HCT116 (cell line): ENCODE results near the gene S1PR4. TPM values are rescaled to one million over a fixed set of nuclear protein-coding genes. Genes with fewer than 3 reads are reported as not detected.

ENCODE experiments used
- ATAC-seq: fragments of 200-7000 bp; cut with Tn5 transposase; 2 replicates; pipeline ENCODE4 v1.9.1; 2020; ENCODE audit warnings: mild to moderate bottlenecking, moderate library complexity
- BruUV-seq: library from RNA; stranded (reverse); fragments of 400-500 nt; replicated peaks from 2 replicates; lab custom pipeline; 2021; lab: Mats Ljungman, UMichigan
- CTCF ChIA-PET: fragments of 300-600 bp; sonication (Branson Sonifier 250); formaldehyde crosslinking; loops from one replicate; lab custom pipeline; 2021; ENCODE audit warnings: antibody characterized with exemption; lab: Charles Lee
- POLR2A ChIA-PET: fragments of 300-600, 350-600 bp; sonication (Branson Sonifier 250); formaldehyde crosslinking; loops from one replicate; lab custom pipeline; 2021; ENCODE audit warnings: antibody characterized with exemption; lab: Charles Lee
- RAD21 ChIA-PET, 2 experiments: fragments of 300-600 bp; sonication (Branson Sonifier 250); formaldehyde crosslinking; loops; one replicate each; lab custom pipeline; 2023; ENCODE audit warnings: low total read pairs in 2 of 2; ENCODE audit not compliant: uncharacterized antibody in 2 of 2, unreplicated experiment in 2 of 2, low non-redundant PET in 1 of 2; lab: Charles Lee
- DNase-seq: peaks from one replicate; pipeline ENCODE4 v3.0.0-alpha.2; 2010; ENCODE audit warnings: low read depth, low spot score
- H2AFZ ChIP-seq: fragments of 200-600 bp; shearing (Covaris generic), sonication (generic); 2 replicates; pipeline ENCODE4 v1.6.1; 2017; ENCODE audit warnings: low read depth, mixed run types, mixed read lengths, antibody characterized with exemption, low read length; ENCODE audit not compliant: poor library complexity, severe bottlenecking
- H3K27ac ChIP-seq: 2 replicates; pipeline ENCODE4 v1.5.1; 2012; ENCODE audit warnings: low read depth, low read length
- H3K27me3 ChIP-seq: fragments of 200-600 bp; sonication (generic); 2 replicates; pipeline ENCODE4 v1.6.1; 2016; ENCODE audit warnings: mixed run types, low read length, mixed read lengths; ENCODE audit not compliant: insufficient read depth
- H3K36me3 ChIP-seq, 2 experiments: fragments of 200-500 bp in 1 of 2; fragments of 200-600 bp in 1 of 2; sonication (Bioruptor generic) in 1 of 2; sonication (generic) in 1 of 2; 2 replicates each; pipeline versions ENCODE4 v1.5.1 to v1.6.1; 2014 to 2016; ENCODE audit warnings: low read length in 2 of 2, inconsistent platforms in 1 of 2, mixed read lengths in 1 of 2, mixed run types in 1 of 2; ENCODE audit not compliant: insufficient read depth in 2 of 2, control insufficient read depth in 1 of 2
- H3K4me1 ChIP-seq, 2 experiments: fragments of 200-600 bp in 1 of 2; sonication (generic) in 1 of 2; 2 replicates each; pipeline versions ENCODE4 v1.5.1 to v1.6.1; 2012 to 2017; ENCODE audit warnings: low read length in 2 of 2, inconsistent platforms in 1 of 2, mild to moderate bottlenecking in 1 of 2, mixed read lengths in 1 of 2, mixed run types in 1 of 2, moderate library complexity in 1 of 2; ENCODE audit not compliant: insufficient read depth in 2 of 2, control insufficient read depth in 1 of 2
- H3K4me2 ChIP-seq: fragments of 200-600 bp; sonication (generic); 2 replicates; pipeline ENCODE4 v1.6.1; 2017; ENCODE audit warnings: mixed run types, low read length, mixed read lengths
- H3K4me3 ChIP-seq, 2 experiments: fragments of 200-600 bp in 1 of 2; sonication (generic) in 1 of 2; replicated peaks in 1 of 2; 2 replicates each; pipeline ENCODE4 v1.5.1; 2011 to 2016; ENCODE audit warnings: low read length in 2 of 2, control low read depth in 1 of 2, low read depth in 1 of 2, mild to moderate bottlenecking in 1 of 2, mixed read lengths in 1 of 2, mixed run types in 1 of 2
- H3K79me2 ChIP-seq: fragments of 200-600 bp; sonication (generic); 2 replicates; pipeline ENCODE4 v1.6.1; 2017; ENCODE audit warnings: mild to moderate bottlenecking, mixed run types, low read length, moderate library complexity, mixed read lengths; ENCODE audit not compliant: insufficient read depth
- H3K9ac ChIP-seq: fragments of 200-600 bp; sonication (generic); 2 replicates; pipeline ENCODE4 v1.6.1; 2016; ENCODE audit warnings: low read length, mixed read lengths
- H3K9me2 ChIP-seq: fragments of 200-600 bp; sonication (generic), shearing (Covaris generic); 2 replicates; pipeline ENCODE4 v1.6.1; 2017; ENCODE audit warnings: mixed run types, mild to moderate bottlenecking, moderate library complexity; ENCODE audit not compliant: insufficient read depth
- H3K9me3 ChIP-seq, 2 experiments: fragments of 200-500 bp in 1 of 2; fragments of 200-600 bp in 1 of 2; sonication (Bioruptor generic) in 1 of 2; sonication (generic) in 1 of 2; 2 replicates each; pipeline ENCODE4 v1.6.1; 2014 to 2017; ENCODE audit warnings: low read length in 2 of 2, mixed read lengths in 2 of 2, inconsistent platforms in 1 of 2, low read depth in 1 of 2, mild to moderate bottlenecking in 1 of 2, mixed run types in 1 of 2, moderate library complexity in 1 of 2; ENCODE audit not compliant: control insufficient read depth in 1 of 2, insufficient read depth in 1 of 2
- H4K20me1 ChIP-seq: fragments of 200-600 bp; sonication (generic), shearing (Covaris generic); 2 replicates; pipeline ENCODE4 v1.6.1; 2017; ENCODE audit warnings: mixed run types, mild to moderate bottlenecking, moderate library complexity; ENCODE audit not compliant: insufficient read depth
- ATF3 ChIP-seq: IDR thresholded peaks from 2 replicates; pipeline ENCODE4 v1.6.1; 2012
- CBX3 ChIP-seq: IDR thresholded peaks from 2 replicates; pipeline ENCODE4 v1.6.1; 2012; ENCODE audit warnings: low read depth
- CEBPB ChIP-seq: IDR thresholded peaks from 2 replicates; pipeline ENCODE4 v1.6.1; 2012; ENCODE audit warnings: low read depth
- CTCF ChIP-seq, 3 experiments: fragments of 200-600 bp in 1 of 3; sonication (generic) in 1 of 3; IDR thresholded peaks in 2 of 3; conservative IDR thresholded peaks in 1 of 3; 2 replicates each; pipeline ENCODE4 v1.5.1; 2012 to 2017; ENCODE audit warnings: low read depth in 2 of 3, low read length in 2 of 3, antibody characterized with exemption in 1 of 3, borderline replicate concordance in 1 of 3, control low read depth in 1 of 3, mild to moderate bottlenecking in 1 of 3, mixed read lengths in 1 of 3, mixed run types in 1 of 3, moderate library complexity in 1 of 3; ENCODE audit not compliant: insufficient read depth in 1 of 3
- EGR1 ChIP-seq: IDR thresholded peaks from 2 replicates; pipeline ENCODE4 v1.6.1; 2012; ENCODE audit warnings: low read depth
- ELF1 ChIP-seq: IDR thresholded peaks from 2 replicates; pipeline ENCODE4 v1.6.1; 2012; ENCODE audit warnings: low read depth, borderline replicate concordance
- EZH2 ChIP-seq: fragments of 200-600 bp; sonication (generic); IDR thresholded peaks from 2 replicates; pipeline ENCODE4 v1.6.1; 2017; ENCODE audit warnings: antibody characterized with exemption, mixed run types
- EZH2phosphoT487 ChIP-seq: fragments of 200-600 bp; IDR thresholded peaks from 2 replicates; pipeline ENCODE4 v1.6.1; 2018; ENCODE audit warnings: antibody characterized with exemption, borderline replicate concordance
- FOSL1 ChIP-seq: IDR thresholded peaks from 2 replicates; pipeline ENCODE4 v1.6.1; 2012; ENCODE audit warnings: low read depth
- JUND ChIP-seq: IDR thresholded peaks from 2 replicates; pipeline ENCODE4 v1.6.1; 2012
- MAX ChIP-seq: IDR thresholded peaks from 2 replicates; pipeline ENCODE4 v1.6.1; 2012
- POLR2A ChIP-seq: IDR thresholded peaks from 2 replicates; pipeline ENCODE4 v1.7.0; 2011; ENCODE audit warnings: borderline replicate concordance; ENCODE audit not compliant: insufficient read depth, insufficient read length; ENCODE audit errors: extremely low read depth
- POLR2AphosphoS5 ChIP-seq: IDR thresholded peaks from 2 replicates; pipeline ENCODE4 v1.6.1; 2011; ENCODE audit warnings: mild to moderate bottlenecking, low read depth, low read length, moderate library complexity
- RAD21 ChIP-seq: IDR thresholded peaks from 2 replicates; pipeline ENCODE4 v1.6.1; 2012; ENCODE audit warnings: low read depth, mild to moderate bottlenecking
- REST ChIP-seq: IDR thresholded peaks from 2 replicates; pipeline ENCODE4 v1.6.1; 2012; ENCODE audit warnings: low read depth
- SIN3A ChIP-seq: IDR thresholded peaks from 2 replicates; pipeline ENCODE4 v1.6.1; 2012; ENCODE audit warnings: low read depth
- SP1 ChIP-seq: IDR thresholded peaks from 2 replicates; pipeline ENCODE4 v1.6.1; 2012; ENCODE audit warnings: low read depth
- SRF ChIP-seq: IDR thresholded peaks from 2 replicates; pipeline ENCODE4 v1.6.1; 2012; ENCODE audit warnings: low read depth
- TCF7L2 ChIP-seq: IDR thresholded peaks from 2 replicates; pipeline ENCODE4 v1.7.0; 2011; ENCODE audit warnings: borderline replicate concordance, inconsistent platforms; ENCODE audit not compliant: insufficient read depth, insufficient read length; ENCODE audit errors: extremely low read depth
- YY1 ChIP-seq: IDR thresholded peaks from 2 replicates; pipeline ENCODE4 v1.6.1; 2011; ENCODE audit warnings: low read length, low read depth, moderate library complexity, mild to moderate bottlenecking; ENCODE audit not compliant: insufficient replicate concordance; ENCODE audit errors: extremely low read depth
- ZNF274 ChIP-seq: fragments of 200-500 bp; sonication (Bioruptor generic); IDR thresholded peaks from 2 replicates; pipeline ENCODE4 v1.6.1; 2014; ENCODE audit warnings: mild to moderate bottlenecking, low read depth, low read length, inconsistent platforms
- intact Hi-C: fragments of 100-400 bp; cut with micrococcal nuclease; formaldehyde crosslinking; loops from 2 replicates; pipeline ENCODE4 v1.10.0; 2022
- total RNA-seq: library from RNA; stranded (reverse); gene quantifications from one replicate; pipeline ENCODE4 v1.2.1, GENCODE V29; 2021; ENCODE audit not compliant: unreplicated experiment

The S1PR4 gene
- total RNA-seq, 1 experiment from 2014 or later, result 0.71 TPM

GRCh38 chr19:3211191-3211590 is 32.6 kb downstream of the S1PR4 start (continued):
- no peak for TF ChIP-seq CTCF (IDR thresholded peaks at IDR 0.05 in 2 of 3, conservative IDR thresholded peaks at IDR 0.05 in 1 of 3; ENCODE audit: borderline replicate concordance in 1 of 3, insufficient read depth in 1 of 3, low read depth in 2 of 3, low read length in 2 of 3)
- no peak for TF ChIP-seq EZH2
- no peak for TF ChIP-seq FOSL1
- no peak for TF ChIP-seq SP1
- TF ChIP-seq ATF3, result no peak
- no peak for TF ChIP-seq EZH2phosphoT487
- no peak for TF ChIP-seq RAD21
- TF ChIP-seq JUND, result no peak
- no peak for TF ChIP-seq CEBPB

- no peaks in the 10 kb centered on the region for H3K9me3 ChIP-seq
- H3K79me2 ChIP-seq, result no peaks in the 10 kb centered on the region
- H3K4me3 ChIP-seq, result no peak overlapping the region
- no peak for DNase-seq
- peaks cover 0 to 4% of the 10 kb centered on the region in 2 experiments; a peak in 1 of 4 replicates for H3K36me3 ChIP-seq
- ChIA-PET RAD21 (no interaction called here), CTCF (no interaction called here), POLR2A (no interaction called here)
- no peaks in the 10 kb centered on the region for H3K9me2 ChIP-seq
- H2AFZ ChIP-seq, result no peak overlapping the region
- H4K20me1 ChIP-seq, result no peaks in the 10 kb centered on the region
- no peak overlapping the region for H3K27ac ChIP-seq
- ATAC-seq, result no peak
- no peaks in the 10 kb centered on the region for H3K27me3 ChIP-seq
- intact Hi-C loops, result no loop called here
- BruUV-seq, result no TSS peak
- no peak overlapping the region for H3K4me2 ChIP-seq
- no peak overlapping the region for H3K9ac ChIP-seq
- H3K4me1 ChIP-seq, result peaks cover 0 to 3% of the 10 kb centered on the region in 2 experiments; a peak in 1 of 4 replicates
- TF ChIP-seq EZH2 (no peak), CBX3 (no peak), CEBPB (no peak), SIN3A (no peak), POLR2A (no peak), YY1 (no peak), EGR1 (no peak), JUND (no peak), ATF3 (no peak), REST (no peak), EZH2phosphoT487 (no peak), ELF1 (no peak), SRF (no peak), TCF7L2 (no peak), POLR2AphosphoS5 (no peak), SP1 (no peak), MAX (no peak), ZNF274 (no peak)
Measured at GRCh38 chr19:3213159-3213558, 34.6 kb downstream of the S1PR4 start.
